Left ventricle myocardium superior (tissue), 1 donor: ENCODE measurements around the gene PSIP1. TPM values are rescaled to one million over a fixed set of nuclear protein-coding genes. Genes with fewer than 3 reads are reported as not detected.

Source experiments
- total RNA-seq: library from RNA; stranded (reverse); fragmentation: NEBNext Ultra II Directional; extraction: Animal tissue kit (Norgen Biotek cat#: 25700); gene quantifications from one replicate; pipeline ENCODE4 v1.2.1, GENCODE V29; 2021
- donor health status: DM: no; HTN: yes; CAD: no; lungs with severe emphysema.

PSIP1 gene
- total RNA-seq, 1 donor from 2014 or later = 26.0 TPM

Other genes starting within 250 kb of the PSIP1 start
- 1.4 TPM for gene TTC39B, start 203.8 kb downstream of the PSIP1 start, total RNA-seq
- 30.9 TPM for gene SNAPC3, start 88.1 kb downstream of the PSIP1 start, total RNA-seq
- gene CCDC171, start 42.1 kb upstream of the PSIP1 start, total RNA-seq = 1.7 TPM